GM18873 (cell line): Measurements from ENCODE around the gene GPR157.
A peak's percentile ranks its signal among the peaks of the same experiment; 100 is the strongest.
"Not testable (repeated sequence)": the region's sequence is repeated elsewhere in the genome, so short reads cannot be mapped to it uniquely, and the experiment has no call there.

Source experiments
- ATAC-seq: cut with Tn5 transposase; IDR thresholded peaks from one replicate; pipeline ENCODE4 v1.9.1; 2021; ENCODE audit warnings: mild to moderate bottlenecking, moderate library complexity, moderate number of reproducible peaks; ENCODE audit not compliant: unreplicated experiment, low FRiP score

GPR157 gene

DNA sequence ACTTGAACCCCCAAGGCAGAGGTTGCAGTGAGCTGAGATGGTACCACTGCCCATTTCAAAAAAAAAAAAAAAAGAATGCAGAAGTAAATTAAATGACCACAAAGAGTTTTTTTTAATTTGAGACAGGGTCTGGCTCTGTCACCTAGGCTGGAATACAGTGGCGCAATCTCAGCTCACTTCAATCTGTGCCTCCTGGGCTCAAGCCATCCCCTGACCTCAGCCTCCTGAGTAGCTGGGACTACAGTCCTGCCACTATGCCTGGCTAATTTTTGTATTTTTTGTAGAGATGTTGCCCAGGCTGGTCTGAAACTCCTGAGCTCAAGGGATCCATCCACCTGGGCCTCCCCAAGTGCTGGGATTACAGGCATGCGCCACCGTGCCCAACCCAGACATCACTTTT, 20.2 kb upstream of the GPR157 start:
- ATAC-seq, result no peak

DNA sequence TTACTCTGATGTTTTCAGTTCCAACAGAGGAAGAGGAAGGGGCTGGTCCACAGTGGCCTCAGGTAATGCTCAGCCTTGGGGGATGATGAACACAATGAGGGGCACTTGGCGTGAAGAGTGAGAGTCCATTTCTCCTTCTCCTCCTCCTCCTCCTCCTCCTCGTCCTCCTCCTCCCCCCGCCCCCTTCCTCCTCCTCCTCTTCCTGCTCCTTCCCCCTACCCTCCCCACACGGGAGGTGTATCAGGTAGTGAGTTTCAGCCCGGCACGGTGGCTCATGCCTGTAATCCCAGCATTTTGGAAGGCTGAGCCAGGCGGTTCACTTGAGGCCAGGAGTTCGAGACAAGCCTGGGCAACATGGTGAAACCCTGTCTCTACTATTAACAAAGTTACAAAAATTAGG, 17.3 kb upstream of the GPR157 start:
- no peak for ATAC-seq

DNA sequence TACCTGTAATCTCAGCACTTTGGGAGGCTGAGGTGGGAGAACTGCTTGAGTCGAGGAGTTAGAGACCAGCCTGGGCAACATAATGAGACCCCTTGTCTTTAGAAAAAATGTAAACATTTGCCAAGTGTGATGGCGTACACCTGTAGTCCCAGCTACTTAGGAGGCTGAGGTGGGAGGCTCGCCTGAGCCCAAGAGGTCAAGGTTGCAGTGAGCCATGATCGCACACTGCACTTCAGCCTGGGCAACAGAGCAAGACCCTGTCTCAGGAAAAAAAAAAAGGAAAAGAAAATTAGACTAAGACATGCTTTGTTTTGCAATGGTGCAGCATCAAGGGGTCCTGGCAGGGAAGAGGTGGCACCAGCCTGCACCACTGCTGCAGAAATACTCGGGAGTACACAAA, 16.8 kb upstream of the GPR157 start:
- no peak for ATAC-seq

DNA sequence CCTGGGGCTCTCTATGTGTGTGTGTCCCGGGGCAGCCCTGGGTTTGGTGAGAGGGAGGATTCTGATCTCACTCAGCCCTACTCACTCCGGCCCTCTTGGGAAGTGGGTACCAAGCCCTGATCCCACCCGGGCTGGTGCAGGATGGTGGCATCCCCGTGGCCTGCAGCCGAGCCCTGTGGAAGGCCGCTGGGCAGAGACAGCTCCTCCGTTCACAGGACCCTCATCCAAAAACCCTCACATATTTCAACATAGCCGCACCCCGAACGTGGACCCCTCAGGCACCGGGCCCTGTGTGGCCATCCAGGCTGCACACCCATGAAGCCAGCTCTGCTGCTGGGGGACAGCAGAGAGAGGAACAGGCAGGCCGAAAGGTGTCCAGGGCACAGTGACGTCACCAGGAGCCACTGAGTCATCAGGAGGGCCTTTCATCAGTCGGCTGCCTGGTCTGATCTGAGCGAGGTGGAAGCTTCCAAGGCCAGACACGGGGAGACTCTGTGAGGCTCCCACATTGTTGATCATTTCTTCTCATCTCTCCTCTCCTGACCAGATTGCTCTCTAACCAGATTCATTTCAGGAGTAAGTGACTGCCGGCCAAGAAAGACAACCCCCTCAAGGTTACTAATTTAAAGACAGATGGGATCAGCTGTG, 16.2 kb upstream of the GPR157 start:
- ATAC-seq, result no peak

DNA sequence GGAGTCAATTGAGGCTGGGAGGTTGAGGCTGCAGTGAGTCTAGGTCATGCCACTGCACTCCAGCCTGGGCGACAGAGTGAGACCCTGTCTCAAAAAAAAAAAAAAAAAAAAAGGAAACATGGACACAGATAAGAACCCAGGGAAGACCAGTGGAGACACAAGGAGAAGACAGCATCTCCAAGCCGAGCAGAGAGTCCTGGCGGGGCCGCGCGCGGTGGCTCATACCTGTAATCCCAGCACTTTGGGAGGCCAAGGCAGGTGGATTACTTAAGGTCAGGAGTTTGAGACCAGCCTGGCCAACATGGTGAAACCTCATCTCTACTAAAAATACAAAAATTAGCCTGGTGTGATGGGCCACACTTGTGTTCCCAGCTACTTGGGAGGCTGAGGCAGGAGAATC, 15.6 kb upstream of the GPR157 start:
- not testable (repeated sequence) for ATAC-seq

DNA sequence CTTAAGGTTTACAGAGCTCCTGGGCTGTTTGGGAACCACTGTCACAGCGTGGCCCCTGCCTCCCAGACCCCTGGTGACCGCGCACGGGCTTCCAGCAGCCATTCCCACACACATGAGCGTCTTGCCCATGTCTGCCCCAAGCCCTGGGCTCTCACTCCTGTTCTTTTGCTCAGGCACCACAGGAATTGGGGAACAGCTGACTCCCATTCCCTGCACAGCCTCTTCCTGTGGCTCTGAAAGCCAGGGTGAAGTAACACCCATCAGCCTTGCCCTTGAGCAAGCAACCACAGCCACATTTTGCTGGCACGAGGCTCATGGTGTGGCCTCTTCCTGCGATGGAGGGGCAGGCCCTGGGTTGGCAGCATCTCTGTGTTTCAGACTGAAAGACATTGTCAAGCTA, 14.3 kb upstream of the GPR157 start:
- no peak for ATAC-seq

DNA sequence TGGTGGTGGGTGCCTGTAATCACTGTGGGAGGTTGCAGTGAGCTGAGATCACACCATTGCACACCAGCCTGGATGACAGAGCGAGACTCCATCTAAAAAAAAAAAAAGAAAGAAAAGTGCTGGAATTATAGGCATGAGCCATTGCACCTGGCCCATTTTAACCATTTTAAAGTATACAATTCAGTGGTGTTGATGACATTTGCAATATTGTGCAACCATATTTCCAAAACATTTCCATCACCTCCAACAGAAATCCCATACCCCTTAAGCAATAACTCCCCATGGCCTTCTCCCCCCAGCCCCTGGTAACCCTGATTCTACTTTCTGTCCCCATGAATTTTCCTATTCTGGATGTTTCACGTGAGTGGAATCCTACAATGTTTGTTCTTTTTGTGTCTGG, 11.0 kb upstream of the GPR157 start:
- ATAC-seq, result no peak

DNA sequence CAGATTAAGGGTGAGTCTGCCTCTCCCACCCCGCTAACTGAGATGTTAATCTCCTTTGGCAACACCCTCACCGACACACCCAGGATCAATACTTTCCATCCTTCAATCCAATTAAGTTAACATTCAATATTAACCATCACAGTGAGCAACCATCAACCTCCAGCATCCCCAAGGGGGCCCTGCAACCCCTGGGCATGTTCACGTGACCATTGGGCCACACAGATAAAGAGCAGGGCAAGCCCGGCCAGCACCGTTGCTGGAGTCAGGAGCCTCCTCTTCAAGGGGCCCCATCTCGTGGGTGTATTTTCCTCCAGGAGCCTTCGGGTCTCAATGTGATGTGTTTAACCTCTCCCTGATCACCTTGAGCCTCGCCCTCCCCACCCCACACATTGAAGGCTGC, 8.0 kb upstream of the GPR157 start:
- no peak for ATAC-seq

DNA sequence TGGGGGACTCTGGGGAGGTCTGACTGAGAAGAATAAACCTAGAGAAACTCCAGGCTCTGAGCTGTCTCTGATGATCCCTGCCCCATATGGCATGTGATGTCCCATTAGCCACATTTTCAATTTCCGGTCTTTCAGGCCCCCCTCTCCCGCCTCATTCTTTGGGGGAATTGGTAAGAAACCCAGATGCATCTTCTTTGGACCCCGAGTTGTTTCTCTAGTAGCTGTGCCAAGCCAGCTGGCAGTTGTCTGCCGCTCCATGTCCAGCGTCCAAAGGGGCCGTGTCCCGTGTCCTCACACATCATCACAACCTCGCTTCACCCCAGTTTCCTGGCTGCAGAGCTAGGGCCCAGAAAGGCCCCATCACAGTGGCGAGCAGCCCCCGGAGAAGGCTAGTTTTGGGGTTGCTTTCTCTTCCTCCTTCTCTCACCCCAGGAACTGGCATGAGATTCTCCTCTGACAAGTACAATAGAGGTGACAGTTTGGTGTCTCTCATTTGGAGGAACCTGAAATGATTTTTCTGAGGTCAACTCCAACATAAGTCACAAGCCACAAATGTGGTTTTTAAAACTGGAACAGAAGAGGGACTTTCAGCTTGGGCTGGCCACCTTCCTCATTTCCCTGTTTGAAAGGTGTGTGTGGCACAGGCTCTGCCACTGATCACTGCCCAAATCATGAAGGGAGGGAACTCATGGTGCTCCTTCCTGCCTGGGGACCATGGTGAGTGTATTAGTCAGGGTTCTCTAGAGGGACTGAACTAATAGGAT, 6.4 kb upstream of the GPR157 start:
- ATAC-seq, result no peak

DNA sequence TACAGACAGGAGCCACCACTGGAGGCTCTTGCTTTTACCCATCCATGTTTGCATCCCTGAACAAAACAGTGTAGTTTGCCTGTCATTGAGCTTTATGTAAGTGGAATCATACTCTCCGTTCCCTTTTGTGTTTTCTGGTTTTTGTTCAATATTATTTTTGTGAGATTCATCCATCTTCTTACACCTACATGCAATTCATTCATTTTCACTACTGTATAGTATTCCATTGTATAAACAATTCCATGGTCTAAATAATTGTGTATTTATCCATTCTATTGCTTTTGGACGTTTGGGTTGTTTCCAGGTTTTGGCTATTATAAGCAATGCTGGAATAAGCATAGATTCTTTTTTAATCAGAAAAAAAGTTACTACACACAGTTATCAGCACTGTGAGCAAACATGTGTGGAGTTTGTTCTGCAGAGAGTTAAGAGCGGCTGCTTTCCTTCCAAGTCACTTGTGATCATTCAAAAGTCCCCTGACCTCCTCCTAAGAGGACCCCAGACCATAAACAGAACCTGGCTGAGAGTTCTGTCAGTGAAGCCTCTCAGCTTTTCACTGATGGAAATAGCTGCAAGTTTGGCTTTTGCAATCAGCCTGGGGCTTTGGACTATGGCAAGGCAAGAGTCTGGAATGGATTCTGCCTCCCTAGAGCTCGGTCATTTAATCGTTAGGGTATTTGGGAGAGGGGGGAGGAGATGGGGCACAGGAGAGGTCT, 5.1 kb upstream of the GPR157 start:
- ATAC-seq, result no peak

DNA sequence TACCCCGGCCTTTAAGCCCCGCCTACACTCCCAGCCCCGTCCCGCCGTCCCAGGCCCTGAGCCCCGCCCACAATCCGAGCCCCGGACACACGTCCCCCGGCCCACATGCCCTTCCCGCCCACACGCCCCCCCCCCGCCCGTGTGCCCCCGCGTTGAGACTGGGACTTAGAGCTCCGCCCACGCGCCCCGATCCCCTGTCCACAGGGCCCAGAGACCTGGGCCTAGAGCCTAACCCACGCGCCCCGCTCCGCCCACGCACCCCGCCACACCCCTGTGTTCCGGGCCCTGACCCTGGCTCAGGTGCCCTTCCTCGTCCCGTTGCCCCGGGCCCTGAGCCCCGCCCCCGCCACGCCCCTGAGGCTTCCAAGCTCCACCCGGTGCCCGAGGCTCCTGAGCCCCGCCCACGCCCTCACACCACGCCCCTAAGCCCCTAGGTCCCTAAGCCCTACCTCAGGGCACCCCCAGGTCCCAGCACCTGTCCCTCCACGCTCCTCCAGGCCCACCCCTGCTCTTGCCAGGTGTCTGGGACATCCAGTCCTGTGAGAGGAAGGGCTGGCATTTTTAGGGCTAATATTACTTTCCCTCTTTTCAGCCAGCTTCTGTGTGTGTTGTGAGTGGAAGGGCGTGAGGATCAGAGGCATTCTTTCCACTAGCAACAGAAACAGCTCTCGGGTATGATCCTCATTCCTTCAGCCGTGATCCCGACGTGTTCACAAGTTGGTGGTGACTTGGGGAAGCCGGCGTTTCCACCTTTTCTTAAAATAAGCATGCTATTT, 552 bp upstream of the GPR157 start:
- ATAC-seq, result peak; percentile 57

DNA sequence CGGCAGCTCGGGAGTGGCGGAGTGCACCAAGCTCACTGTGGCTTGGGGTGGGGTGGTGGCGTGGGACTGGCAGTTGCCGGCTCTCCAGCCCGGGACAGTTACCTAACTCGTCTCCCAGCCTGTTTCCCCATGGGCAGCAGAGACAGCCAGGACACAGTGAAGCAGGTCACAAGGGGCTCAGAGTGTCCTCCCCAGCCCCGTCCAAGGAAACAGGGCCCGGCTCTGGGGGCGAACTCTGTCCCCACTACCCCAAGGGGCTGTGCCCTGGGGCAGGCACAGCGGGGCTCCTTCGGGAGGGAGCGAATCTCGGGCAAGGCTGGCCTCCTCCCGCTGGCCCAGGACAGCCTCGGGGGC, 759 bp downstream of the GPR157 start:
- ATAC-seq, result no peak

DNA sequence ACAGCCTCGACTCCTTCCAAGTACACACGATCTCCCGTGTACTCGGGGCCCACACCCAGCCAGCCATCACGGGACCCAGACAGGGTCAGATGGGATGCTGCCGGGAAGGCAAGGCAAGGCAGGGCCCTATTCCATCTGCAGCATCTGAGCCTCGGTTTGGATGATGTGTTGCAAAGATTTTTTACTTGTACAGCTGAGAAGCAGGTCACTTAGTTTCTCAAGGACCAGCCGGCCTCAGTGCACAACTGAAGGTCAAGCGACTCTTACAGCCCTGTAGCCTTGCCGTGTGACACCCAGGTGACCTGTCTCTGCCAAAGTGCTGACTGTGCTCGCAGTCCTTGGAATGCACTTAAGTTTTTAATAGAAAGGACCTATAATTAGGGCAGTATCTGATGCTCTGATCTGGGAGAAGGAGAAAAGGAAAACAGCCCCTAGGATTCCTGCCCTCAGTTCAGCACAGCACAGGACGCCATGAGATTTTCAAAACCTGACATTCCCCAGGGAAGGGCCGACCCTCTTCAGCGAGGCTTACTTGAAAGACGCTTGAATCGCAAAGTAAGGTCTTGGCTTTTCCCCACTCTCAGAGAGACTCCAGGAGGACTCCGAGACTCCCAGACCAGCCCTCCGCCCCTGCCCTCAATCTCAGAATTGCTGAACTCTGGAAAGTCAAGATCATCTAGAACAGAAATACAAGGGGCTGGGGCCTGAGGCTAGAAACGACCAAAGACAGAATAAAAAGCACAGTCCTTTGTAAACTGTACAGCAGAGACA, 1.3 kb downstream of the GPR157 start:
- no peak for ATAC-seq

DNA sequence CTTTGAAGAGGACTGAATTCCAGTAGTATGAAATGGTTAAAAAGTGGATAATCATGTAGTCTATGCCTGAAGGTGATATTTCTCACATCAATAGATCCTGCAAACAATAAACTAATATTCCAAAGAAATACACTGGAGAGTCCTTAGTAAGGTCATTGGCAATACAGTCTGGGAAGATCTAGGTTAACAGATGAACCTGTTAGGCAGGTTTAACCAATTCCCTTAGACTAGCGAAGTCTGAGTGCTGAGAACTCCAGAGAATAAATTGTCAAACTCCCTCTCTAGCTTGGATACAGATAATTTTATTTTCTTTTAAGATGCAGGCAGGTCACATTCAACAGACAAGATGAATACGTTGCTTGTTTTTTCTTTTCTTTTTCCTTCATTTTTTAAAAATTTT, 2.4 kb downstream of the GPR157 start:
- ATAC-seq, result no peak

DNA sequence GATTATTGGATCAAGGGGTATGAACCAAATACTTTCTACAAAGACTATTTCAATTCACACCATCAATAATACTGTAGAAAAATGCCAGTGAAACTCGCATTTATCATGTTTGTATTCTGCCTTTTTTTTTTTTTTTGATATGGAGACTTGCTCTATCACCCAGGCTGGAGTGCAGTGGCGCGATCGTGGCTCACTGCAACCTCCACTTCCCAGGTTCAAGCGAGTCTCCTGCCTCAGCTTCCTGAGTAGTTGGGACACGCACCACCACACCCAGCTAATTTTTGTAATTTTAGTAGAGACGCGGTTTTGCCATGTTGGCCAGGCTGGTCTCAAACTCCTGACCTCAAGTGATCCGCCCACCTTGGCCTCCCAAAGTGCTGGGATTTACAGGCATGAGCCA, 3.1 kb downstream of the GPR157 start:
- ATAC-seq, result not testable (repeated sequence)

DNA sequence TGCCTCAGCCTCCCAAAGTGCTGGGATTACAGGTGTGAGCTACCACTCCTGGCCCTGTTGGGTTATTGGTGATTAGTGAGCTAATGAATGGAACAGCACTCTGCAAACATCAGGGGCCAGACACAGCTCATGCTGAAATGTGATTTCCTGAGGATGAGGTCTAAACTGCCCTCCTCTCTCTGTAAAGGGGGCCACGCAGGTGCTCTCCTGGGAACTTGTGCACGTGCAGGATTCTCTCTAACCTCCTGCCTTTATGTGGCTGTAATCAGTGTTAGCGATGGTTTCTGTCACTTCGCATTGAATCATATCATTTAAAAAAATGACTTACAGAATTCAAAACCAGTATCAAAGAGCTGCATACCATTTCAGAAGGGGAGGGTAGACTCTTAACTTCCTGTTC, 3.6 kb downstream of the GPR157 start:
- ATAC-seq, result no peak

DNA sequence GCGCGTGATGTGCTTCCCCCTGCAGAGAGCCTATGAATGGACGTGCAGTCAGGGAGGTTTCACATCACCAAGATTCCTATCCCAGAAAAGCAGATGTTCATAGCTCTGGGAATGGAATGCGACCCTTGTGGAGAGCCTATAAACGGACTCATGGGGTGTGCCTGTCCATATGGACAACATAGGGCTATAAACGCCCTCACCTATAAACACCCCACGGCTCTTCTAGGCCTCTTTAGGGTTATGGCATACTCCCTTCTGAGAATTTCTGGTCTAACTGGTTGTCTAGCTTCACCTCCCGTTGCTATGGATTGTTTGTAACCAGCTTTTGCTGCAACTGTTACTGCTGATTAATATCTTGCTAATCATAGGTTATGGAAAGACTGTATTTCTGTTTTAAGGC, 4.5 kb downstream of the GPR157 start:
- not testable (repeated sequence) for ATAC-seq

DNA sequence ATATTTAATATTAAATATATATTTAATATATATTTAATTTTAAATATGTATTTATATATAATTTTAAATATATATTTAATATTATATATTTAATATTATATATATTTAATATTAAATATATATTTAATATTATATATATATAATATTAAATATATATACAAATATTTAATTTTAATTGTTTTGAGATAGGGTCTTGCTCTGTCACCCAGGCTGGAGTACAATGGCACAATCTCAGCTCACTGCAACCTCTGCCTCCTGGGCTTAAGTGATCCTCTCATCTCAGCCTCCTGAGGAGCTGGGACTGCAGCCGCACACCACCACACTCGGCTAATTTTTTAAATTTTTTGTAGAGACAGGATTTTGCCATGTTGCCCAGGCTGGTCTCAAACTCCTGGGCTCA, 5.2 kb downstream of the GPR157 start:
- ATAC-seq, result not testable (repeated sequence)

DNA sequence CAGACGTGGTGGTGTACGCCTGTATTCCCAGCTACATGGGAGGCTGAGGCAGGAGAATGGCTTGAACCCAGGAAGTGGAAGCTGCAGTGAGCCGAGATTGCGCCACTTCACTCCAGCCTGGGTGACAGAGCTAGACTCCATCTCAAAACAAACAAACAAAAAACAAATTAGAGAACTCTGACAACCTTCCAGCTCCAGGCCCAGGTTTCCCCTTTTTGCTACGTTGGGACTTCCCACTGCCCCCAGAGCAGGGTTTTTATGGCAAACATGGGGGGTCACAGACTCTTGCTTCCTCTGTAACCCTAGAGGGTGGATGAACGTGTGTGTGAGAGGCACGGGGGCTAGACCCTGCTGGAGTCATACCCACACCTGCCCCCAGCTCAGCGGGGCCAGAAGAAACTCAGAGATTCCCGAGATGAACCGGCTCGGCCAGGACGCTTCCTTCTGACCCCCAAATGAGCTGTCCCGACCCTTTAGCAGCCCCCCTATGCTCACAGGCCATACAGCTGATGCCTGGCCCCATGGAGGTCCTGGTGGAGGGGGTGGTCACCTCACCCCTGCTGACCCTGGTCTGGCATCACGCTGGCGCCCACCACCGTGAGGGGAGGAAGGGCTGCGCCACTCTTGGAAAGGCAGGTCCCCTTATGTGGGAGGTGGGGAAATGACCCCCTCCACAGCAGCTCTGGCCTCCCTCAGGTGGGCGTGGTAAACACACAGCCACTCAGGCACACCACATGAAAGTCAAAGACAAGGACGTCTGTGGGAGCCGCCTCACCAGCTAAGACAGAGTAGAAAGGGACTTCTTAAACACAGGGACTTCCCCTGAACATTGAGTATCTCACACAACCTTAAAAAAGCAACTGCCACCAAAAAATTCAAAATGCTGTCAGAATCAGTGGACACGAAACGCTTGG, 7.1 kb downstream of the GPR157 start:
- no peak for ATAC-seq
